A673 (cell line): Measurements from ENCODE around the gene SAMHD1. TPM values are rescaled to one million over a fixed set of nuclear protein-coding genes. Genes with fewer than 3 reads are reported as not detected.

Experiments
- BruUV-seq: library from RNA; stranded (reverse); fragments of 400-500 nt; replicated peaks from 2 replicates; lab custom pipeline; 2021; lab: Mats Ljungman, UMichigan
- CTCF ChIA-PET: fragments of 300-600 bp; sonication (Branson Sonifier 250); formaldehyde crosslinking; loops from one replicate; lab custom pipeline; 2022; ENCODE audit warnings: antibody characterized with exemption; lab: Charles Lee
- POLR2A ChIA-PET: fragments of 300-600 bp; sonication (Branson Sonifier 250); formaldehyde crosslinking; loops from one replicate; lab custom pipeline; 2022; ENCODE audit warnings: antibody characterized with exemption; ENCODE audit not compliant: low non-redundant PET; lab: Charles Lee
- DNase-seq: peaks from one replicate; pipeline ENCODE4 v3.0.0-alpha.2; 2015; ENCODE audit warnings: low spot score
- H3K27ac ChIP-seq: fragments of 200-600 bp; sonication (generic); 2 replicates; pipeline ENCODE4 v1.5.1; 2016; ENCODE audit warnings: mixed run types, low read depth, mild to moderate bottlenecking, mixed read lengths, antibody characterized with exemption, low read length; ENCODE audit not compliant: poor library complexity, severe bottlenecking
- H3K27me3 ChIP-seq: fragments of 200-600 bp; sonication (generic); replicated peaks from 2 replicates; pipeline ENCODE4 v1.6.1; 2017; ENCODE audit warnings: mixed run types, low read depth, mild to moderate bottlenecking, mixed read lengths, antibody characterized with exemption, low read length; ENCODE audit not compliant: insufficient read depth, poor library complexity
- H3K36me3 ChIP-seq: fragments of 200-600 bp; sonication (generic); 2 replicates; pipeline ENCODE4 v1.6.1; 2016; ENCODE audit warnings: mixed run types, mild to moderate bottlenecking, mixed read lengths, antibody characterized with exemption, low read length; ENCODE audit not compliant: insufficient read depth, poor library complexity, severe bottlenecking
- H3K4me1 ChIP-seq: fragments of 200-600 bp; sonication (generic); 2 replicates; pipeline ENCODE4 v1.6.1; 2017; ENCODE audit warnings: mixed run types, mild to moderate bottlenecking, mixed read lengths, antibody characterized with exemption, low read length; ENCODE audit not compliant: insufficient read depth, poor library complexity, severe bottlenecking
- H3K4me3 ChIP-seq: fragments of 200-600 bp; sonication (generic); 2 replicates; pipeline ENCODE4 v1.5.1; 2016; ENCODE audit warnings: low read depth, mixed run types, mild to moderate bottlenecking, mixed read lengths, low read length; ENCODE audit not compliant: poor library complexity, severe bottlenecking
- H3K9me3 ChIP-seq: fragments of 200-600 bp; sonication (generic); 2 replicates; pipeline ENCODE4 v1.6.1; 2016; ENCODE audit warnings: mixed run types, low read depth, mild to moderate bottlenecking, mixed read lengths, antibody characterized with exemption, low read length; ENCODE audit not compliant: poor library complexity, severe bottlenecking
- CTCF ChIP-seq: fragments of 300-800, 200-600 bp; sonication (generic); conservative IDR thresholded peaks from 2 replicates; pipeline ENCODE4 v1.5.1; 2017; ENCODE audit warnings: low read depth, mild to moderate bottlenecking, antibody characterized with exemption, low read length, moderate library complexity, mixed read lengths
- EZH2 ChIP-seq: fragments of 200-600 bp; sonication (generic); IDR thresholded peaks from 2 replicates; pipeline ENCODE4 v1.6.1; 2017; ENCODE audit warnings: borderline replicate concordance, low read depth, mild to moderate bottlenecking, mixed read lengths, antibody characterized with exemption, low read length; ENCODE audit not compliant: poor library complexity, severe bottlenecking
- intact Hi-C: fragments of 100-400 bp; cut with micrococcal nuclease; formaldehyde crosslinking; loops from one replicate; pipeline ENCODE4 v1.10.0; 2022; ENCODE audit not compliant: unreplicated experiment
- total RNA-seq: library from RNA; stranded (reverse); gene quantifications from 2 replicates; pipeline ENCODE4 v1.2.3, GENCODE V29; 2021

The SAMHD1 gene
- total RNA-seq, 1 experiment from 2014 or later, result 10.9 TPM

- Histone ChIP-seq H3K9me3 (no peaks in the 10 kb centered on the region), H3K27me3 (no peaks in the 10 kb centered on the region), H3K4me3 (no peak overlapping the region), H3K27ac (no peak overlapping the region), H3K36me3 (no peaks in the 10 kb centered on the region), H3K4me1 (peaks cover 5% of the 10 kb centered on the region)
- ChIA-PET CTCF (interaction anchor here (0.6 kb wide), 1 partner anchor 23 kb away, joined by 6 read pairs; no protein-coding TSS in a partner anchor), POLR2A (no interaction called here)
- no peak for DNase-seq
- no TSS peak for BruUV-seq
- intact Hi-C loops, result loop anchor here (2.0 to 10.0 kb wide), 2 partner anchors 275 to 673 kb away; no protein-coding TSS in a partner anchor
- no peak for TF ChIP-seq CTCF
- TF ChIP-seq EZH2, result no peak
These were observed 63.8 kb downstream of the SAMHD1 start for GRCh38 chr20:36887752-36888090.

- Histone ChIP-seq H3K27ac (no peak overlapping the region), H3K36me3 (no peaks in the 10 kb centered on the region), H3K4me3 (no peak overlapping the region), H3K4me1 (peaks cover 5% of the 10 kb centered on the region), H3K9me3 (no peaks in the 10 kb centered on the region), H3K27me3 (no peaks in the 10 kb centered on the region)
- peak; percentile 88 for DNase-seq
- ChIA-PET CTCF (interaction anchor here (0.6 kb wide), 2 partner anchors 14 to 23 kb away, joined by 3 to 6 read pairs; no protein-coding TSS in a partner anchor), POLR2A (no interaction called here)
- BruUV-seq, result no TSS peak
- intact Hi-C loops, result loop anchor here (2.0 to 10.0 kb wide), 2 partner anchors 274 to 672 kb away; no protein-coding TSS in a partner anchor
- TF ChIP-seq CTCF (peak; percentile 97), EZH2 (no peak)
These were observed 64.4 kb downstream of the SAMHD1 start for GRCh38 chr20:36886859-36887751.

- BruUV-seq, result no TSS peak
- intact Hi-C loops, result loop anchor here (10.0 kb wide), 1 partner anchor 671 kb away; no protein-coding TSS in a partner anchor
- Histone ChIP-seq H3K27ac (no peak overlapping the region), H3K27me3 (no peaks in the 10 kb centered on the region), H3K4me3 (no peak overlapping the region), H3K36me3 (no peaks in the 10 kb centered on the region), H3K9me3 (no peaks in the 10 kb centered on the region), H3K4me1 (peaks cover 5% of the 10 kb centered on the region)
- CTCF ChIA-PET, result interaction anchor here (0.7 kb wide), 1 partner anchor 162 kb away, joined by 7 read pairs; no protein-coding TSS in a partner anchor
- no peak for DNase-seq
- POLR2A ChIA-PET, result no interaction called here
- TF ChIP-seq EZH2, result no peak
- TF ChIP-seq CTCF, result no peak
These were observed 66.2 kb downstream of the SAMHD1 start for GRCh38 chr20:36885356-36885755.
